ENCODE measurements around the gene GALNT8.
"Not testable (repeated sequence)": the region's sequence is repeated elsewhere in the genome, so short reads cannot be mapped to it uniquely, and the experiment has no call there.

Gene GALNT8

GRCh38 chr12:4744709-4745108 is 24.5 kb downstream of the GALNT8 start:
- DNase-seq (ENCODE audit: low read depth in 2 of 2): no peak

GRCh38 chr12:4745249-4745648 is 25.0 kb downstream of the GALNT8 start:
- DNase-seq (ENCODE audit: low read depth in 2 of 2): no peak

GRCh38 chr12:4751654-4752053 is 31.5 kb downstream of the GALNT8 start:
- DNase-seq (ENCODE audit: low read depth in 2 of 2): not testable (repeated sequence)

GRCh38 chr12:4762773-4763172 is 42.6 kb downstream of the GALNT8 start:
- DNase-seq (ENCODE audit: low read depth in 2 of 2): no peak

- peak in 1 of 2 donors; percentile 2 for DNase-seq (ENCODE audit: low read depth in 2 of 2)
Measured at GRCh38 chr12:4763549-4763948, 43.3 kb downstream of the GALNT8 start.

GRCh38 chr12:4766445-4766844 is 46.2 kb downstream of the GALNT8 start:
- DNase-seq (ENCODE audit: low read depth in 2 of 2): no peak

- no peak for DNase-seq (ENCODE audit: low read depth in 2 of 2)
Measured at GRCh38 chr12:4767186-4767585, 47.0 kb downstream of the GALNT8 start.

- DNase-seq (ENCODE audit: low read depth in 2 of 2): no peak
Measured at GRCh38 chr12:4768341-4768740, 48.1 kb downstream of the GALNT8 start.

- DNase-seq (ENCODE audit: low read depth in 2 of 2): no peak
Measured at GRCh38 chr12:4769073-4769472, 48.9 kb downstream of the GALNT8 start.

- no peak for DNase-seq (ENCODE audit: low read depth in 2 of 2)
Measured at GRCh38 chr12:4771172-4771959, 51.2 kb downstream of the GALNT8 start.

- DNase-seq (ENCODE audit: low read depth in 2 of 2): no peak
Measured at GRCh38 chr12:4771960-4772566, 51.9 kb downstream of the GALNT8 start.

GRCh38 chr12:4775936-4776335 is 55.7 kb downstream of the GALNT8 start:
- no peak for DNase-seq (ENCODE audit: low read depth in 2 of 2)

- DNase-seq (ENCODE audit: low read depth in 2 of 2): no peak
Measured at GRCh38 chr12:4779749-4780148, 59.5 kb downstream of the GALNT8 start.

- DNase-seq (ENCODE audit: low read depth in 2 of 2): no peak
Measured at GRCh38 chr12:4780641-4781611, 60.7 kb downstream of the GALNT8 start.

- no peak for DNase-seq (ENCODE audit: low read depth in 2 of 2)
Measured at GRCh38 chr12:4784404-4785054, 64.3 kb downstream of the GALNT8 start.

GRCh38 chr12:4786795-4787194 is 66.6 kb downstream of the GALNT8 start:
- DNase-seq (ENCODE audit: low read depth in 2 of 2): no peak

GRCh38 chr12:4787965-4788364 is 67.8 kb downstream of the GALNT8 start:
- no peak for DNase-seq (ENCODE audit: low read depth in 2 of 2)

- DNase-seq (ENCODE audit: low read depth in 2 of 2): no peak
Measured at GRCh38 chr12:4789776-4790175, 69.6 kb downstream of the GALNT8 start.

GRCh38 chr12:4791497-4791896 is 71.3 kb downstream of the GALNT8 start:
- DNase-seq (ENCODE audit: low read depth in 2 of 2): no peak

GRCh38 chr12:4794491-4794890 is 74.3 kb downstream of the GALNT8 start:
- no peak for DNase-seq (ENCODE audit: low read depth in 2 of 2)

- no peak for DNase-seq (ENCODE audit: low read depth in 2 of 2)
Measured at GRCh38 chr12:4796216-4796615, 76.0 kb downstream of the GALNT8 start.
